Suprapubic skin (tissue), 4 donors: ENCODE data around the gene SPAG6. TPM values are rescaled to one million over a fixed set of nuclear protein-coding genes. Genes with fewer than 3 reads are reported as not detected.

Source experiments
- DNase-seq, 2 donors: peaks; one replicate each; pipeline ENCODE4 v3.0.0-alpha.2; 2019; ENCODE audit warnings: low spot score in 2 of 2
- H3K27ac ChIP-seq: fragments of 200-600 bp; sonication (generic); one replicate; pipeline ENCODE4 v1.5.1; 2019
- H3K27me3 ChIP-seq: fragments of 200-600 bp; sonication (generic); one replicate; pipeline ENCODE4 v1.5.1; 2019
- H3K36me3 ChIP-seq: fragments of 200-600 bp; sonication (generic); one replicate; pipeline ENCODE4 v1.5.1; 2019
- H3K4me1 ChIP-seq: fragments of 200-600 bp; sonication (generic); one replicate; pipeline ENCODE4 v1.5.1; 2019
- H3K4me3 ChIP-seq: fragments of 200-600 bp; sonication (generic); one replicate; pipeline ENCODE4 v1.5.1; 2019; ENCODE audit warnings: mild to moderate bottlenecking
- H3K9me3 ChIP-seq: fragments of 200-600 bp; sonication (generic); one replicate; pipeline ENCODE4 v1.5.1; 2019
- EP300 ChIP-seq: sonication (generic); formaldehyde crosslinking; IDR thresholded peaks from one replicate; pipeline ENCODE4 v1.6.1; 2017; ENCODE audit warnings: antibody characterized with exemption
- POLR2A ChIP-seq, 2 donors: fragments of 450-650 bp; IDR thresholded peaks; one replicate each; pipeline ENCODE4 v1.6.1; 2017; ENCODE audit warnings: antibody characterized with exemption in 2 of 2, mild to moderate bottlenecking in 2 of 2, moderate library complexity in 2 of 2
- POLR2AphosphoS5 ChIP-seq, 3 donors: sonication (generic); formaldehyde crosslinking; IDR thresholded peaks; one replicate each; pipeline ENCODE4 v1.6.1; 2017; ENCODE audit warnings: antibody characterized with exemption in 3 of 3
- WGBS: methylation state at CpG from one replicate; pipeline ENCODE4 v1.1.5; 2018; 5-methylcytosine and 5-hydroxymethylcytosine counted together
- total RNA-seq, 4 donors: library from RNA; depleted of rRNA; stranded (reverse); fragments of >200 nt; gene quantifications; one replicate each; pipeline ENCODE4 v1.1.0, GENCODE V29; 2016
- TF ChIP-seq, protein P1 (sequence below), 2 donors: fragments of 200-600 bp in 1 of 2; fragments of 450-650 bp in 1 of 2; sonication (generic) in 1 of 2; IDR thresholded peaks; one replicate each; pipeline ENCODE4 v1.5.1; 2016 to 2019; ENCODE audit warnings: antibody characterized with exemption in 2 of 2, mild to moderate bottlenecking in 1 of 2, moderate library complexity in 1 of 2

Gene SPAG6
- total RNA-seq, 4 donors from 2014 or later = 0.34 to 1.1 (median 0.72) TPM; not detected in 1

- H3K9me3 ChIP-seq = no peaks in the 10 kb centered on the region
- peaks cover 17% of the 10 kb centered on the region for H3K4me1 ChIP-seq
- TF ChIP-seq EP300 = no peak
- no peak for TF ChIP-seq POLR2AphosphoS5 (IDR thresholded peaks at IDR 0.05)
- TF ChIP-seq, protein P1, sequence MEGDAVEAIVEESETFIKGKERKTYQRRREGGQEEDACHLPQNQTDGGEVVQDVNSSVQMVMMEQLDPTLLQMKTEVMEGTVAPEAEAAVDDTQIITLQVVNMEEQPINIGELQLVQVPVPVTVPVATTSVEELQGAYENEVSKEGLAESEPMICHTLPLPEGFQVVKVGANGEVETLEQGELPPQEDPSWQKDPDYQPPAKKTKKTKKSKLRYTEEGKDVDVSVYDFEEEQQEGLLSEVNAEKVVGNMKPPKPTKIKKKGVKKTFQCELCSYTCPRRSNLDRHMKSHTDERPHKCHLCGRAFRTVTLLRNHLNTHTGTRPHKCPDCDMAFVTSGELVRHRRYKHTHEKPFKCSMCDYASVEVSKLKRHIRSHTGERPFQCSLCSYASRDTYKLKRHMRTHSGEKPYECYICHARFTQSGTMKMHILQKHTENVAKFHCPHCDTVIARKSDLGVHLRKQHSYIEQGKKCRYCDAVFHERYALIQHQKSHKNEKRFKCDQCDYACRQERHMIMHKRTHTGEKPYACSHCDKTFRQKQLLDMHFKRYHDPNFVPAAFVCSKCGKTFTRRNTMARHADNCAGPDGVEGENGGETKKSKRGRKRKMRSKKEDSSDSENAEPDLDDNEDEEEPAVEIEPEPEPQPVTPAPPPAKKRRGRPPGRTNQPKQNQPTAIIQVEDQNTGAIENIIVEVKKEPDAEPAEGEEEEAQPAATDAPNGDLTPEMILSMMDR (IDR thresholded peaks at IDR 0.05) = no peak
- no peak for TF ChIP-seq POLR2A (IDR thresholded peaks at IDR 0.05)
- no peak overlapping the region for H3K4me3 ChIP-seq
- no peak overlapping the region for H3K27ac ChIP-seq
- DNase-seq = peak in 1 of 2 donors; percentile 68
- 91% methylated on average over 10 of the region's 10 CpGs for WGBS
- H3K36me3 ChIP-seq = no peaks in the 10 kb centered on the region
- H3K27me3 ChIP-seq = no peaks in the 10 kb centered on the region
Measured at GRCh38 chr10:22435650-22436049, 90.4 kb downstream of the SPAG6 start.

GRCh38 chr10:22436526-22436892 is 91.2 kb downstream of the SPAG6 start:
- TF ChIP-seq POLR2A (IDR thresholded peaks at IDR 0.05) = no peak
- TF ChIP-seq, protein P1 (IDR thresholded peaks at IDR 0.05) = no peak
- no peak for TF ChIP-seq EP300
- no peak for TF ChIP-seq POLR2AphosphoS5 (IDR thresholded peaks at IDR 0.05)
- no peaks in the 10 kb centered on the region for H3K36me3 ChIP-seq
- 8% methylated on average over 8 of the region's 35 CpGs for WGBS
- H3K4me3 ChIP-seq = peak overlapping the region; percentile 73
- peaks cover 17% of the 10 kb centered on the region for H3K4me1 ChIP-seq
- H3K27ac ChIP-seq = peak overlapping the region; percentile 96
- no peaks in the 10 kb centered on the region for H3K9me3 ChIP-seq
- no peaks in the 10 kb centered on the region for H3K27me3 ChIP-seq
- no peak for DNase-seq

DNA sequence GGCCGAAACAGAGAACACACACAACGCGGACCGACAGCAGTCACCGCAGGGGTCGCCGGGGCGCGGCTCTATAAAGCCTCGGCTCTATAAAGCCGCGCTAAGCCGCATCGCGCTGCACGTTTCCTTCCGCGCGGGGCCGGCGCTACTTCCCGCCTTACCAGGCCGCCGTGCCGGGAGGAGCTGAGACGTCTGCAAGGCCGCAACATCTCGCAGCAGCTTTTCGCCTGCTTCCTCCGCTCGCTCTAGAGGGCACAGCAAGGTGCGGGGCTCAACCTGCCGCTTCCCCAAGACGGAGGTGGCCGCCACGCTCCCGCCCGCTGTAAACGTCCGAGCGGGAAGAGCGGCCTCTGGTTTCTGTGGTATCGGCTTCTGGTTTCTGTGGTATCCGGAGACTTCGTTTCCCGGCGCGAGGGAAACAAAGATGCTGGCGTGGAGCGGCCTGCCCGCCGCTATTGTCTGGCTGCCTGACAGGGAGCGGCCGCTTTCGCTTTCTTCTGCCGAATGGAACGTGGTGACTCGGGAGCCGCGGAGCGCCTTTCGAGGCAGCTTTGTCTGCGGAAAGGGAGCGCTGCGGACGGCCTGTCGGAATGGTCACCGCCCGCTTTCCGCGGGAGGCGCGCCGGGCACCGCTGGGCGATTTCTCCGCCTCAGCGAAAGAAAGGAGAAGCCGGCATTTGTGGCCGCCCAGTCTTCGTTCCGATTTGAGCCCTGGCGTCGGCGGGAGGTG is 91.8 kb downstream of the SPAG6 start:
- TF ChIP-seq, protein P1 (IDR thresholded peaks at IDR 0.05) = peak in 1 of 2 donors; percentile 26
- TF ChIP-seq POLR2A (IDR thresholded peaks at IDR 0.05) (peak; percentile 79 to 90), EP300 (no peak), POLR2AphosphoS5 (IDR thresholded peaks at IDR 0.05) (peak; percentile 80 to 96 (median 96))
- 2% methylated on average over 7 of the region's 85 CpGs for WGBS
- Histone ChIP-seq H3K36me3 (no peaks in the 10 kb centered on the region), H3K4me1 (peaks cover 17% of the 10 kb centered on the region), H3K4me3 (peak overlapping the region; percentile 73), H3K9me3 (no peaks in the 10 kb centered on the region), H3K27ac (peak overlapping the region; percentile 96), H3K27me3 (no peaks in the 10 kb centered on the region)
- peak; percentile 92 to 93 for DNase-seq

GRCh38 chr10:22437620-22438588 is 92.6 kb downstream of the SPAG6 start:
- DNase-seq = peak in 1 of 2 donors; percentile 70
- H3K36me3 ChIP-seq = no peaks in the 10 kb centered on the region
- H3K9me3 ChIP-seq = no peaks in the 10 kb centered on the region
- TF ChIP-seq, protein P1 (IDR thresholded peaks at IDR 0.05) = no peak
- TF ChIP-seq POLR2AphosphoS5 (IDR thresholded peaks at IDR 0.05) = no peak
- TF ChIP-seq POLR2A (IDR thresholded peaks at IDR 0.05) = no peak
- no peak for TF ChIP-seq EP300
- 6% methylated on average over 27 of the region's 27 CpGs for WGBS
- H3K4me3 ChIP-seq = peak overlapping the region; percentile 73
- H3K4me1 ChIP-seq = peaks cover 17% of the 10 kb centered on the region
- peak overlapping the region; percentile 96 for H3K27ac ChIP-seq
- H3K27me3 ChIP-seq = peaks cover 4% of the 10 kb centered on the region

DNA sequence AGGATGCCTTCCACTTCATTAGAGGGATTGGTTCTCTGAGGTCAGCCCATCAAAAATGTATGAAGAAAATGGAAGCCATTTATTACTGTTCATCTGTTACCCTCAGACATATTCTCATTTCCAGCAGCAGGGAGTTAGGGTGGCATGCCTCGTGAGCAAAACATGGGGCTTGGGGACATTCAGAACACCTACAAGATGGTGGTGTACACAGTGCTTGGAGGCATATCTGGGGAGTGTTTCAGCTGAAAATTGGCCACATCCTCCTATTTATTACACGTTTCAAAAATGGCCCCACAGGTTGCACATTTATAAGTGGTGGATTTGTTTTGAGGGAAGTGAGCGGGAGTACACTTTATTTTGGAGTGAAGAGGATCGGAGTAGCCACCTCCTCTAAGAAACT is 93.4 kb downstream of the SPAG6 start:
- Histone ChIP-seq H3K4me3 (peak overlapping the region; percentile 73), H3K9me3 (no peaks in the 10 kb centered on the region), H3K27ac (no peak overlapping the region), H3K4me1 (peaks cover 17% of the 10 kb centered on the region), H3K27me3 (peaks cover 4% of the 10 kb centered on the region), H3K36me3 (no peaks in the 10 kb centered on the region)
- TF ChIP-seq POLR2AphosphoS5 (IDR thresholded peaks at IDR 0.05) (no peak), EP300 (no peak), POLR2A (IDR thresholded peaks at IDR 0.05) (no peak)
- TF ChIP-seq, protein P1 (IDR thresholded peaks at IDR 0.05) = no peak
- no peak for DNase-seq
- 84% methylated on average over 4 of the region's 4 CpGs for WGBS
